ENCODE measurements around the gene MGAT3. TPM values are rescaled to one million over a fixed set of nuclear protein-coding genes. Genes with fewer than 3 reads are reported as not detected.

The MGAT3 gene
- total RNA-seq, 4 donors from 2014 or later: 0.08 to 1.3 (median 0.62) TPM

- no peaks in the 10 kb centered on the region for H3K9me3 ChIP-seq
- no peak for DNase-seq
- intact Hi-C loops (cut with DNase I): no loop called here
- H3K4me1 ChIP-seq: peaks cover 19 to 61% (median 29%) of the 10 kb centered on the region in 3 donors
- H3K4me3 ChIP-seq: no peak overlapping the region
- H3K36me3 ChIP-seq: no peaks in the 10 kb centered on the region
- H3K27me3 ChIP-seq: peaks cover 0 to 3% (median 0%) of the 10 kb centered on the region in 4 donors
- no peak overlapping the region for H3K27ac ChIP-seq
- no peak for TF ChIP-seq CTCF (IDR thresholded peaks at IDR 0.05)
- no peak for TF ChIP-seq POLR2A (IDR thresholded peaks at IDR 0.05)
- 89 to 90% methylated on average over 7 to 12 of the region's 13 CpGs for WGBS, 2 donors
Measured at GRCh38 chr22:39450258-39450955, 6.4 kb upstream of the MGAT3 start.

GRCh38 chr22:39452740-39453040, 4.1 kb upstream of the MGAT3 start:
- Histone ChIP-seq H3K4me1 (peaks cover 7 to 49% (median 25%) of the 10 kb centered on the region in 3 donors), H3K4me3 (no peak overlapping the region), H3K36me3 (no peaks in the 10 kb centered on the region), H3K27ac (no peak overlapping the region), H3K27me3 (peaks cover 0 to 24% (median 9%) of the 10 kb centered on the region in 4 donors), H3K9me3 (no peaks in the 10 kb centered on the region)
- no peak for DNase-seq
- no peak for TF ChIP-seq POLR2A (IDR thresholded peaks at IDR 0.05)
- no peak for TF ChIP-seq CTCF (IDR thresholded peaks at IDR 0.05)
- intact Hi-C loops (cut with DNase I): no loop called here
- 60 to 62% methylated on average over 3 to 5 of the region's 6 CpGs for WGBS, 2 donors

- Histone ChIP-seq H3K36me3 (no peaks in the 10 kb centered on the region), H3K9me3 (no peaks in the 10 kb centered on the region), H3K27me3 (peaks cover 8 to 36% (median 11%) of the 10 kb centered on the region in 4 donors), H3K27ac (peak overlapping the region in 2 of 4 donors; percentile 7 to 26), H3K4me1 (peaks cover 0 to 49% (median 19%) of the 10 kb centered on the region in 3 donors), H3K4me3 (no peak overlapping the region)
- intact Hi-C loops (cut with DNase I): no loop called here
- no peak for TF ChIP-seq POLR2A (IDR thresholded peaks at IDR 0.05)
- TF ChIP-seq CTCF (IDR thresholded peaks at IDR 0.05): no peak
- DNase-seq: no peak
- 83 to 84% methylated on average over 2 to 5 of the region's 9 CpGs for WGBS, 2 donors
Measured at GRCh38 chr22:39453765-39454378, 2.9 kb upstream of the MGAT3 start.

GRCh38 chr22:39454385-39454871, 2.4 kb upstream of the MGAT3 start:
- peaks cover 0 to 43% (median 15%) of the 10 kb centered on the region in 3 donors for H3K4me1 ChIP-seq
- TF ChIP-seq CTCF (IDR thresholded peaks at IDR 0.05): no peak
- no peak for TF ChIP-seq POLR2A (IDR thresholded peaks at IDR 0.05)
- DNase-seq: no peak
- H3K36me3 ChIP-seq: no peaks in the 10 kb centered on the region
- H3K27me3 ChIP-seq: peaks cover 8 to 41% (median 11%) of the 10 kb centered on the region in 4 donors
- no peak overlapping the region for H3K4me3 ChIP-seq
- peak overlapping the region in 1 of 4 donors; percentile 26 for H3K27ac ChIP-seq
- intact Hi-C loops (cut with DNase I): no loop called here
- no peaks in the 10 kb centered on the region for H3K9me3 ChIP-seq
- WGBS, 2 donors: 36 to 74% methylated on average over 4 to 6 of the region's 7 CpGs

- no CpG with 5 or more reads among the region's 63 CpGs for WGBS, 2 donors
Measured at GRCh38 chr22:39457198-39457555, 365 bp downstream of the MGAT3 start.

More at GRCh38 chr22:39457198-39457555, 365 bp downstream of the MGAT3 start:
- peaks cover 0 to 44% (median 15%) of the 10 kb centered on the region in 3 donors for H3K4me1 ChIP-seq
- peak overlapping the region; percentile 20 to 72 (median 50) for H3K4me3 ChIP-seq
- TF ChIP-seq POLR2A (IDR thresholded peaks at IDR 0.05) (no peak), CTCF (IDR thresholded peaks at IDR 0.05) (no peak)
- peaks cover 8 to 52% (median 11%) of the 10 kb centered on the region in 4 donors for H3K27me3 ChIP-seq
- intact Hi-C loops (cut with DNase I): no loop called here
- no peaks in the 10 kb centered on the region for H3K9me3 ChIP-seq
- H3K36me3 ChIP-seq: no peaks in the 10 kb centered on the region
- no peak for DNase-seq
- H3K27ac ChIP-seq: peak overlapping the region in 3 of 4 donors; percentile 49 to 78 (median 77)
